COLO668 (cell line): Measurements from ENCODE around the gene RPS6KB2.
A peak's percentile ranks its signal among the peaks of the same experiment; 100 is the strongest.
"Not testable (repeated sequence)": the region's sequence is repeated elsewhere in the genome, so short reads cannot be mapped to it uniquely, and the experiment has no call there.

Source experiments
- DNase-seq: peaks from one replicate; lab custom pipeline; 2025; ENCODE audit not compliant: unreplicated experiment; lab: John Stamatoyannopoulos, UW

Gene RPS6KB2

DNA sequence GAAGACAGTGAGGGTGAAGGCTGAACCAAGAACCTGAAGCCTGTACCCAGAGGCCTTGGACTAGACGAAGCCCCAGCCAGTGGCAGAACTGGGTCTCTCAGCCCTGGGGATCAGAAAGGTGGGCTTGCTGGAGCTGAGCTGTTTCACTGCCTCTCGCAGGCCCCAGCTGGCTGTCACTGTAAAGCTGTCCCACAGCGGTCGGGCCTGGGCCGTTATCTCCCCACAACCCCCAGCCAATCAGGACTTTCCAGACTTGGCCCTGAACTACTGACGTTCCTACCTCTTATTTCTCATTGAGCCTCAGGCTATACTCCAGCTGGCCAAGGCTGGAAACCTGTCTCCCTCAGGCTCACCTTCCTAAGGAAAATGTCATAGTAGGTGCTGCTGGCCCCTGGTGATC lies 30.8 kb upstream of the RPS6KB2 start:
- DNase-seq, result no peak

DNA sequence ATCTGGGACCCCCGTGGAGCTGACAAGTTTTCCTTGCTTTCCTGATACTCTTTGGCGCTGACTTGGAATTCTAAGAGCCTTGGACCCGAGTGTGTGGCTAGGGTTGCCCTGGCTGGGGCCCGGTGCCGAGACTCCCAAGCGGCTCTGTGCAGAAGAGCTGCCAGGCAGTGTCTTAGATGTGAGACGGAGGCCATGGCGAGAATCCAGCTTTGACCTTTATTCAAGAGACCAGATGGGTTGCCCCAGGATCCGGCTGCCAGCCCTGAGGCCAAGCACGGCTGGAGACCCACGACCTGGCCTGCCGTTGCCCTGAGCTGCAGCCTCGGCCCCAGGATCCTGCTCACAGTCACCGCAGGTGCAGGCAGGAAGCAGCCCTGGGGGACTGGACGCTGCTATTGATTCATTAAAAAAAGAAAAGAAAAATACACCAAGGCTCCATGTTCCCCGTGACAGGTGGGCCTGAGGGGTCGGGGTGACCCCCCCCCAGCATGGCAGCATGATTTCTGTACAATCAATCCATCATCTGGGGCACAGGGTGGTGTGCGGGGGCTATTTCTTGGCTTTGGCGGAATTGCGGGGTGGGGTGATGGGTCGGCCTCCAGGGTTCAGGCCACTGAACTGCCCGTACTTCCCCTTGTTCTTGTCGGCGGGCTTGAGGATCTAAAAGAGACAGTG lies 30.2 kb upstream of the RPS6KB2 start:
- DNase-seq, result no peak

DNA sequence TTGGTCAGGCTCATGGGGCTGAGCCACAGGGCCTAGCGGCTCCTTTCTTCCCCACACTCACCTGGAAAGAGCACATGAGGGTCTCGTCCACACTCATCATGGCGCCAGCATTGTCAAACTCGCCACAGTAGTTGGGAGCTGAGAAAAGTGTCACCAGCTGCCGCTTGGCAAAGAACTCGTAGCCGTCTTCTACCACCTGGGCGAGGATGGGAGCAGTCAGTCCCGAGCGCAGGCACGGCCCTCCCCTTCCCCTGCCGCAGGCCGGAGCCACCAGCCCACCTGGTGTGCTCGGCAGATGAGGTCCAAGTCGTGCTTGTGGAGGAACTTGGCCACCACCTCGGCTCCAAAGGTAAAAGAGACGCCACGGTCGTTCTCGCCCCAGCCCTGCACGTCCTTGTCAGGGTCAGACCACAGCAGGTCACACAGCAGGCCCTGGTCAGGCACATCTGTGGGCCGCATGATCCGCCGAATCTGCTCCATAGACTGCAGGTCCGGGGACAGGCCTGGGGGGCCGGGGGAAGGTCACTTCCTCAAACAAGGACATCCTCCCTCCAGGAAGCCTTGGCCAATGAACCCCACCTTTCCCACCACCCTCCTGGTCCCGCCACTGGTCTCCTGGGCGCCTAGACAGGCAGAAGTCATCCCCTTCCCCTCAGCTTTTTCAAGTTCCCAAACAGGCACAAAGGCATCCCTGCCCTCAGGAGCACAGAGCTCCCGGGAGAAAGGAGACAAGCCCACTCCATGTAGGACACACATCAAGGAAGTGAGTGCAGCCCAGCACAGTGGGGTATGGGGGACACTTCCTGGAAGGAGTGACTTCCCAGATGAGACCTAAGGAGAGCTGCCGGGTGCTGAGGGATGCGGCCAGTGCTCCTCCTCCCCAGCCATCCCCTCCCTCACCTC lies 29.4 kb upstream of the RPS6KB2 start:
- DNase-seq, result no peak

DNA sequence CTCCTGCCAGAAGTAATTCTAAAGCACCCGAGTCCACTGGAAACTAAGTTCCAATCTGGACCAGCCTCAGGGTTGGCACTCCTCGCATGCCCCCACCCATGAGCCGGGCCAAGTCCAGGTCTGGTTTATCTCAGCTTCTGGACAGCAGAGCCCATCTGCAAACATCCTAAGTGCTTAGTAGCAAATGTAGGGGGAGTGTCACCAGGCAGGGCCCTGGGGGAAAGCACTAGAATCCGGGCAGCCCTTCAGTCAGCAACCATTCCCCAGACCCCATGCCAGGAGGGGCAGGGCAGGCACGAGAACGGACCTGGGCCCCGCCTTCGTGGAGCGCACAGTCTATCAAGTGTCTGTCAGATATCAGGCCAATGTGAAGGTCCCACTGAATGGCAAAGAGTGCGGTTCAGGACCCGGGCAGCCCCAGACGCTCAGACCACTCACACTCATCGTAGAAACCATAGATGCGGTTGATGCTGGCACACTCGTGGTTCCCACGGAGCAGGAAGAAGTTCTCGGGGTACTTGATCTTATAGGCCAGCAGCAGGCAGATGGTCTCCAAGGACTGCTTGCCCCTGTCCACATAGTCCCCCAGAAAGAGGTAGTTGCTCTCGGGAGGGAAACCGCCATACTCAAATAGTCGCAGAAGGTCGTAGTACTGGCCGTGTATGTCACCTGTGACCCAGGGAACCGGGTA lies 27.9 kb upstream of the RPS6KB2 start:
- DNase-seq, result no peak

DNA sequence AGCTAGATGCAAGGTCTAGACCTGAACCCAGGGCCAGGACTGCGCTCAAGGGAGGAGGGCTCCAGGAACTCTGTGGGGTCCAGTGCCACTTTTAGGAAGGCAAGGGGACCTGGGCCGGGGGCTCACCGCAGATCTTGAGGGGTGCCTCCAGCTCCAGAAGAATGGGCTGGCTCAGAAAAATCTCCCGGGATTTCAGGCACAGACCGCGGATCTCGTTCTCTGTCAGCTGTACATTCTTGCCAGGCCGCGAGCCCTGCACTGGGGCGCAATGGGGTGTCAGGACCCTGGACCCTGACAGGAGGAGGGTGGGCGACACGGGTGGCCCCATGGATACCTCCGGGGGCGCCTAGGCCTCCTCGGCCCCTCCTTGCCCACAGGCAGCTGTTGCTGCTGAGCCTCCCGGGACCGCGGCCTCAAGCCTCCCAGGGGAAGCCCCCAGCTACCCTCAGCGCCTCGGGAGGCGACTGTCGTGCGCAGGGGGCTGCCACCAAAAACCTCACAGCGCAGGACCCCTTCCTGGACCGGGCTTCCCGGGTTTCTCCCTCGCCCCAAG lies 27.3 kb upstream of the RPS6KB2 start:
- DNase-seq, result no peak

DNA sequence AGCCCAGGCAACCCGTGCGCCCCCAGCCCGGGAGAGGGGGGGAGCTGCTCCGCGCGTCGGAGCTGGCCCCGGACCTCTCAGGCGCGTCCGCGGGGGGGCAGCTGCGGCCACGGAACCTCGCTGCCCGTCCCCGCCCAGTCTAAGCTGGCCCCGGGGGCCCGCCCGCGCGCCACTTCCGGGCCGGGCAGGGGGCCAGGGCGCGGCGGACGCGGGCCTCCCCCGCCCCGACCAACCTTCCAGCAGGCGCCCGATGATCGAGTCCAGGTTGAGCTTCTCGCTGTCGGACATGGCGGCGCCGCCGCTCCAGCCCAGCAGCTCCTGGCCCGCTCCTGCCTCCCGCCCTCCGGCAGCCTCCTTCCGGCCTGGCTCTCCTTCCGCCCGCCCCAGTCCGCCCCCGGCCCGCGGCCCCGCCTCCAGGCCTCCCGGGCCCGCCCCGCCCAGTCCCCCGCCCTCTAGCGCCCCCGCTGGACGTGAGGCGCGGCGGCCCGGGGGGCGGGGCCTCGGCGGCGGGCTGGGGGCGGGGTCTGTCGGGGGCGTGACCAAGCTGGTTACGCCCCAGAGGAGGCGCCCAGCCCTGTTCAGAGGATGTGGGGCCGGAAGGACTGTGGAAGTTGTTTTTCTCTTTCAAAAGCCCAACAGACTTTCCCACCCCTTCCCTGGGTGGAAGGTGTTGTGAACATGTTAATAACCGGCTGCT lies 26.7 kb upstream of the RPS6KB2 start, which contains the start of gene PPP1CA:
PPP1CA (minus strand) TSS at position 364 of the 697 bp plus-strand sequence; CDS start at position 288, 76 bp downstream.
- DNase-seq, result peak; percentile 93

DNA sequence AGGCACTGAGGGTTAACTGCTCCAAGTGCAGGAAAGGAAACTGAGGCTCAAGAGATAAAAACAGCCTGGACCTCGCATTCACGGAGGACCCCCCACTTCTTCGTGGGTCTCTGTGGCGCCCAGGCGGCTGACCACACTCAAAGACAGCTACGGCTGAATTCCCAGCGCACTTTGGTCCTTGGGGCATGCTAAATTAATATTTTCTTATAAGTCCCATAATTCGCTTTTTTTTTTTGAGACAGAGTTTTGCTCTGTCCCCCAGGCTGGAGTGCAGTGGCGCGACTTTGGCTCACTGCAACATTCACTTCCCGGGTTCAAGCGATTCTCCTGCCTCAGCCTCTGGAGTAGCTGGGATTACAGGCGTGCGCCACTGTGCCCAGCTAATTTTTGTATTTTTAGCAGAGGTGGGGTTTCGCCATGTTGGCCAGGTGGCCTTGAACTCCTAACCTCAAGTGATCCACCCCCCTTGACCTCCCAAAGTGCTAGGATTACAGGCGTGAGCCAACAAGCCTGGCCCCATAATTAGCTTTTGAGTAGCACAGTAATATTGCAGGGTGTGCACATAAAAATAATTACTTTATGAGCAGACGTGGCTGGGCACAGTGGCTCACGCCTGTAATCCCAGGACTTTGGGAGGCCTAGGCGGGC lies 26.0 kb upstream of the RPS6KB2 start:
- DNase-seq, result not testable (repeated sequence)

DNA sequence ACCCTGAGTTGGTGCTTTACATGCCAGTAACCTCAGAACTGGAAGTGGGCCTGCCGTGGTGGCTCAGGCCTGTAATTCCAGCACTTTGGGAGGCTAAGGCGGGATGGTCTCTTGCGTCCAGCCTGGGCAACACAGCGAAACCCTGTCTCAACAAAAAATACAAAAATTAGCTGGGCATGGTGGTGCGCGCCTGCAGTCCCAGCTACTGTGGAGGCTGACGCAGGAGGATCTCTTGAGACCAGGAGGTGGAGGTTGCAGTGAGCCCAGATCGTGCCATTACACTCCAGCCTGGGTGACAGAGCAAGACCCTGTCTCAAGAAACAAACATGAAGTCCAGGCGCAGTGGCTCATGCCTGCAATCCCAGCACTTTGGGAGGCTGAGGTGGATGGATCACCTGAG lies 25.2 kb upstream of the RPS6KB2 start:
- not testable (repeated sequence) for DNase-seq

DNA sequence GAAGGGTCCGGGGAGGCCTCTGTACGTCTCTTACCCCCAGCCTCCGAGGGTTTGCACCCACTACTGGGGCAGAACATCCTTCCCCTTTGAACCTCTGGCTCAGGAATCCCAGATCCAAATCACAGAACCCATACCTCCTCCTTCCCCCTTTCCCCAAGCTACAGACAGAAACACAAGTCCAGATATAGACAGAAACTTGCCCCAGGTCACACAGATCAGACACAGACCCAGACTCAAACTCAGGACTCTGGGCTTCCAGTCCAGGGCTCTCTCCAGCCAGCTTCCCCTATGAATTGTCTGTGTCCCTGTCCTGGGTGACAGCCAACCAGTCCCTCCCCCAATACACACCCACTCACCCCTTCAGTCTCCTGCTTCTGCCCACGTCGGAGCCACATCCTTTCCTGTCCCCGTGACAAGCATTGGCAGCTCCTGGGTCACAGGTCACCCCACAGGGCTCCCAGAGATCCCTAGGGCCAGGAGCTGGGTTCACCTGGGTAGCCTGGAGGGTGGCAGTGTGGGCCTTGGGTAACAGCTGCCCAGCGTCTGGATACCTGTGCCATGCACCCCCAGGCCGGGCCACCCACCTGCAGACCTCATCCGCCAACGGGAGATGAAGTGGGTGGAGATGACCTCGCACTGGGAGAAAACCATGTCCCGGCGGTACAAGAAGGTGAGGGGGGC lies 23.6 kb upstream of the RPS6KB2 start:
- no peak for DNase-seq

DNA sequence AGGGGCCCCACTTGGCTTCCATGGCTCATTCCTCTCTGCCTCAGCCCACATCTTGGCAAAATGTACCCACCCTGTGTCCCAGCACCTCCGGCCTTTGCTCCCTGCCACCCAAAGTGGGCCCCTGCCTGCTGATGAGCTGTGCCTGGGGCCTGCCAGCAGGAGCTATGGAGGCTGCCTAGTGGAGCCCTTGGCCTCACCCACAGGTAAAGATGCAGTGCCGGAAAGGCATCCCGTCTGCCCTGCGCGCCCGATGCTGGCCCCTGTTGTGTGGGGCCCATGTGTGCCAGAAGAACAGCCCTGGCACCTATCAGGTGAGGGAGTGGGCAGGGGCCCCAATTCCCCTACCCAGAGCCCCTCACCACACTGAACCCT lies 23.1 kb upstream of the RPS6KB2 start:
- no peak for DNase-seq

DNA sequence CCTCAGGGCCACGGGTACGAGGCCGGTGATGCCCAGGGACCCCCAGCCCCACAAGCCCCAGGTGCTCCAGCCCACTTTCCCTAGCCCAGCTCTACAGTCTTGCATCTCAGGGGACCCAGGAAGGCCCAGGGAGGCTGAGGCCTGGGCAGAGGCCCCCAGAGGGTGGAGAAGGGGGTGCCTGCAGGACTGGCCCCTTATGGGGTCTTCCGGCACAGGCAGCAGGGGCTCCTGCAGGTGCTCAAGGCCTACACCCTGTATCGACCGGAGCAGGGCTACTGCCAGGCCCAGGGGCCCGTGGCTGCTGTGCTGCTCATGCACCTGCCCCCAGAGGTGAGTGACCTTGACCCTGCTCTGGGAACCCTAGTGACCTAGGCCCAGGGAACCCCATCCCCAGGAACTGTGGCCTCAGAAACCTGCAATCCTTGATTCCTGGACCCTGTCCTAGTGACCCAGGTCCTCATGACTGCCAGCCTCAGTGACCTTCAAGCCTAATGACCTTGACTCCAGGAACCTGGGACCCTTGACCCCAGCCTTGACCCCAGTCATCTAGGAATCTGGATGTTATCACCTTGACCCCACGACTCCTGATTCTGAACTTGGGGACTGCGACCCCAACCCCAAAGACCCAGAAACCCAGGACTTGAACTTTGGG lies 22.5 kb upstream of the RPS6KB2 start:
- no peak for DNase-seq

DNA sequence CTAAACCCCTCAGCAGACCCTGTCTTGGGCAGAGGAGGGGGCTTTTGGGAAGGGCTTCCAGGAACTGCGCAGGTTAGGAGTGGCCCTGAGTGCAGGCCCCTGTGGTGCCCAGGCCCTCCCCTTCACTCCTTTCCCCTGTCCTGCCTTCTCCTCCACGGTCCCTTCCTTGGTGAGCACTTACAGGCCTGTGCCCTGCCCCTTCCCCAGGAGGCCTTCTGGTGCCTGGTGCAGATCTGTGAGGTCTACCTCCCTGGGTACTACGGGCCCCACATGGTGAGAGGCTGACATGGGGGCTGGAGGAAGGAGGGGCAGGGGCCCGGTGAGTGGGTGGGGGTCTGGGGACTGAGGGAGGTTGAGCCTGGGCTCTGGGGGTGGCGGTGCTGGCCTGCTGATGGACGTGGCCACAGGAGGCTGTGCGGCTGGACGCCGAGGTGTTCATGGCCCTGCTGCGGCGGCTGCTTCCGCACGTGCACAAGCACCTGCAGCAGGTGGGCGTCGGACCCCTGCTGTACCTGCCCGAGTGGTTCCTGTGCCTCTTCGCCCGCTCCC lies 21.8 kb upstream of the RPS6KB2 start:
- DNase-seq, result no peak

DNA sequence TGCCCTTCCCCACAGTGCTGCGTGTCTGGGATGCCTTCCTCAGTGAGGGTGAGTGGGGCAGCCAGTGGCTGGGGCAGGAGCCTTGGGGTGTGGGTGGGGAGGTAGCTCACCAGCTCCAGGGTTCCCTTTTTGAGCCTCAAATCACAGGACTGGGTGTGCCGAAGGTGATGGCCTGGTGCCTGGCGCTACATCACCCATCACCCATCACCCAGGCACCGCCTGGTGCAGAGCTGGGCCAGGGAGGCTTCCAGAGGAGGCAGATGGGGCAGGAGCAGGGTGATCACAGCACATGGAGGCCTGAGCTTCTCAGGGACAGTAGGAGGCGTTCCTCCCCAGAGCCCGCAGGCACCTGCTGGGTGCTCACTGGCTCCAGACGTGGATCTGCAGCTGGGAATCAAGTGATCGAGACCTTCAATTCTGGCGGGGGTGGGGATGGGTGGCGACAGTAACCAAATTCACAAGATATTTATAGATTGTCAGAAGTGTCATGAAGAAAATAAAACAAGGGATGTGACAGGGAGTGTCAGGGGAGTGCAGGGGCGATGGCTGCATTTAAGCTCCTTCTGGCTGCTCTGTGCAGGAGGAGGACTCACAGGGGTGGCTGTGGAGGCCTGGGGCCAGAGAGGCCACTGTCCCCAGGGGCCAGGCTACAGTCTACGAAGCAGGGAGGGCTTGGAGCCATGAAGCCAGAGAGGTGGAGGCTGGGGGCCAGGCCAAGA lies 21.2 kb upstream of the RPS6KB2 start:
- peak; percentile 40 for DNase-seq

DNA sequence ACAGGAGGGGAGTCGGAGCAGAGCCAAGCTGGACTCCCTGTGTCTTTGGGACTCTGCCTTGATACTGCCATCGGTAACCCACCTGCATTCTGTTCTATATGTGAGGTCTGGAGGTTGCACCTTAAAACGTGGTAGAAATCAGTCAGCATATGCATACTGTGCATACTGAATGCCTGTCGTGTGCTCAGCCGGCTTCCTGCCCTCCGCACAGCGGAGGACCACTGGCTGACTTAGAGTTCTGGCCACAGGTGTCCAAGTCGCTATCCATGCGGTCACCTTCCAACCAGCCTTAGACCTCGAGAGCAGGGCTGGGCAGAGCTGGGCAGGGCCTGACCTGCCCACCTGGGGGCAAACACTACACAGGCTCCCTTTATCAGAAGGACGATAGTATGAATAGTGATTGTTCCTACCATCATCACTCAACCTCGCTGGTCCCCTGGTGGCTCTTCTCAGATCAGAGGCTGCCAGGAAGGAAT lies 20.6 kb upstream of the RPS6KB2 start:
- no peak for DNase-seq

DNA sequence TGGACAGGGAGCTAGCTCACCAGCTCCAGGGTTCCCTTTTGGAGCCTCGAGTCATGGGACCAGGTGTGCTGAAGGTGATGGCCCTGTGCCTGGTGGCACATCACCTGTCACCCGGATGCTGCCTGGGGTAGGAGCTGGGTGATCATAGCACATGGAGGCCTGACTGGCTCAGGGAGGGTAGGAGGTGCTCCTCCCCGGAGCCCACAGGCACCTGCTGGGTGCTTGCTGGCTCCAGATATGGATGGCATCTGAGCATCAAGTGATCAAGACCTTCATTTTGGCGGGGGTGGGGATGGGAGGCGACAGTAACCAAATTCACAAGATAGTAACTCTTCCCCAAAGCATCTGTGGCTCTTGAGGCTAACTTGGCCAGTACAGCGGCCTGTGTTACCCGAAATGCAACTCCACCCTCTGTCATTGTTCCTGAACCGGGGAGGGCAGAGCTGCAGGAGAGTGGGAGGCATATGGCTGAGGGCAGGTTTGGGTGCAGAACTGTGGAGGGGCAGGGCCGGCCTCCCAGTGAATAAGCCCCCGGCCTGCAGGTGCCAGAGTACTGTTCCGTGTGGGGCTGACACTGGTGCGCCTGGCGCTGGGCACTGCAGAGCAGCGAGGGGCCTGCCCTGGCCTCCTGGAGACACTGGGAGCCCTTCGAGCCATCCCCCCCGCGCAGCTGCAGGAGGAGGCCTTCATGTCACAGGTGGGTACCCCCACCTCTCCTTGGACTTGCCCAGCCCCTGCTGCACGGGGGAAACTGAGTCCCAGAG lies 19.7 kb upstream of the RPS6KB2 start:
- no peak for DNase-seq

DNA sequence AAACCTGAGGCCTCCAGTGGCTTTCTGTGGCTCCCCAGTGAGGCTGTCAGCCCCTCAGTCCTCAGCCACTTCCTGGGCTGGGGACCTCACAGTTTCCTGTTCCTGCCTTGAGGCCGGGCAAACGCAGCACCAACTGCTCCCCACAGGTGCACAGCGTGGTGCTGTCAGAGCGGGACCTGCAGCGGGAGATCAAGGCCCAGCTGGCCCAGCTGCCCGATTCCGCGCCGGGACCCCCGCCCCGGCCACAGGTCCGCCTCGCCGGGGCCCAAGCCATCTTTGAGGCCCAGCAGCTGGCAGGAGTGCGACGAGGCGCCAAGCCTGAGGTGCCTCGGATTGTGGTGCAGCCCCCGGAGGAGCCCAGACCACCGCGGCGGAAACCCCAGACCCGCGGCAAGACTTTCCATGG lies 19.0 kb upstream of the RPS6KB2 start:
- DNase-seq, result no peak

DNA sequence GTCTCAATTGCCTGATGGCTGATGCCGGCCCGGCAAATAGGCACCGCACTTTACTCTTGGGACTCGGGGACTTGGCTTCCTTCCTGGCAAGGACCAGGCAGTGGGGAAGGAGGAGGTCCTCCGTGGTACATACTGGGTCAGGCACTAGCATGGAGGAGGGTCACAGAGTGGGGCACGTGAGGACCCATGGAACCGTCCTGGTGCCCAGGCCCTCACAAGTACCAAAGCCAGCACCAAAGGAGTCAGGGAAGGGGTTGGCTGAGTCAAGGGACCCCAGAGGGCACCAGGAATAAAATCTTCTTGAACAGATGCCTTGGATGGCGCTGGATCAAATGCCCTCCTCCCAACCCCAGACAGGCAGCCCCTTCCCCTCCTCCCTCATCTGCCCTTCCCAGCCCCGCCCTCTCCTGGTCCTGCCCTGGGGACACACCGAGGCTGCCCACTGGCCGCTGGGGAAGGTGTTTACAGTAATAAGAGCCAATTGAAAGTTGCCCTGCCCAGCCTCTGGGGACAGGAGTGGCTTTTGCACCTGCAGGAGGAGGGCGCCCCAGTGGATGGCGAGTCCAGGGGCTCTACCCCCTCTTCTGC lies 18.4 kb upstream of the RPS6KB2 start:
- DNase-seq, result peak; percentile 55
